OCI-LY3 (cell line): ENCODE data around the gene DHRS7.

Experiments
- H2AFZ ChIP-seq: fragments of 200-600, 300-600 bp; shearing (Covaris generic); 2 replicates; pipeline ENCODE4 v1.6.0; 2014; ENCODE audit warnings: antibody characterized with exemption, low read depth, low read length
- H3K27ac ChIP-seq: fragments of 200-600, 300-600 bp; sonication (generic); 2 replicates; pipeline ENCODE4 v1.5.1; 2014; ENCODE audit warnings: mild to moderate bottlenecking, low read length, moderate library complexity, mixed read lengths
- H3K27me3 ChIP-seq: fragments of 200-600, 300-600 bp; sonication (generic); 2 replicates; pipeline ENCODE4 v1.6.1; 2014; ENCODE audit warnings: low read depth, low read length, mixed read lengths
- H3K36me3 ChIP-seq: fragments of 200-600, 300-600 bp; sonication (generic); replicated peaks from 2 replicates; pipeline ENCODE3; 2014; ENCODE audit warnings: low read depth, low read length, mixed read lengths
- H3K4me1 ChIP-seq: fragments of 300-600, 200-600 bp; sonication (generic); 2 replicates; pipeline ENCODE4 v1.6.1; 2014; ENCODE audit warnings: low read length, mixed read lengths
- H3K4me2 ChIP-seq: fragments of 200-600, 300-600 bp; sonication (generic); 2 replicates; pipeline ENCODE4 v1.6.1; 2014; ENCODE audit warnings: low read length, mixed read lengths
- H3K4me3 ChIP-seq: fragments of 300-600, 200-600 bp; sonication (generic); 2 replicates; pipeline ENCODE4 v1.5.1; 2014; ENCODE audit warnings: antibody characterized with exemption, mild to moderate bottlenecking, low read length, moderate library complexity
- H3K79me2 ChIP-seq: fragments of 300-600, 200-600 bp; shearing (Covaris generic); 2 replicates; pipeline ENCODE4 v1.6.1; 2014; ENCODE audit warnings: mild to moderate bottlenecking, low read length, mixed read lengths
- H3K9ac ChIP-seq: fragments of 300-600, 200-600 bp; shearing (Covaris generic); 2 replicates; pipeline ENCODE4 v1.6.0; 2014; ENCODE audit warnings: mild to moderate bottlenecking, low read length, moderate library complexity
- H3K9me3 ChIP-seq: fragments of 200-600, 300-600 bp; shearing (Covaris generic); 2 replicates; pipeline ENCODE4 v1.6.1; 2014; ENCODE audit warnings: low read length, mixed read lengths; ENCODE audit not compliant: insufficient read depth
- H4K20me1 ChIP-seq: fragments of 200-600, 300-600 bp; sonication (generic); 2 replicates; pipeline ENCODE4 v1.6.1; 2016; ENCODE audit warnings: low read length, mixed read lengths; ENCODE audit not compliant: insufficient read depth
- EZH2phosphoT487 ChIP-seq: fragments of 200-600 bp; shearing (Covaris generic); IDR thresholded peaks from 2 replicates; pipeline ENCODE4 v1.6.1; 2018; ENCODE audit warnings: antibody characterized with exemption, mixed run types, low read depth
- TF ChIP-seq, protein P1 (sequence below): fragments of 200-600, 300-600 bp; sonication (generic); IDR thresholded peaks from 2 replicates; pipeline ENCODE4 v1.5.1; 2014; ENCODE audit warnings: antibody characterized with exemption, low read length, low read depth

DHRS7 gene

DNA sequence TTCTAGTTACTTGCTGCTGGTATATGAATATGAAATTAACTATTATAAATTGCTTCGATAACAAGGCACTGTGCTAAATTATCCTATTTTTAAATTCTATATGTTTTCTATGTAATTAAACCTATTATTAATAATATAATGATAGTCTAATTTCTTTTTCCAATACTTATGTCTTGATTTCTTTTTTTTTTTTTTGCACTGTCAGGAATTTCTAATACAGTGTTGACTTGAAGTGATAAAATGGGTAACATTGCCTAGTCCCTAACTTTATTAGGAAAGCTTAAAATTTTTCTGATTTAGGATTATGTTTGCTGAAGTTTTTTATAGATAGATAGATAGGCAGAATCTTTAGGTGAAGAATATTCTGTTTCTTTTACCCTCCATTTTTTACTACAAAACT is 13.6 kb upstream of the DHRS7 start:
- peaks cover 5% of the 10 kb centered on the region for H3K36me3 ChIP-seq

GRCh38 chr14:60178164-60178563 is 13.0 kb upstream of the DHRS7 start:
- H3K4me3 ChIP-seq = no peak overlapping the region
- no peak overlapping the region for H3K27ac ChIP-seq
- H3K9me3 ChIP-seq = peaks cover 7% of the 10 kb centered on the region; the same call in 1 of the 2 replicates
- no peaks in the 10 kb centered on the region for H4K20me1 ChIP-seq
- no peak for TF ChIP-seq EZH2phosphoT487
- TF ChIP-seq, protein P1, sequence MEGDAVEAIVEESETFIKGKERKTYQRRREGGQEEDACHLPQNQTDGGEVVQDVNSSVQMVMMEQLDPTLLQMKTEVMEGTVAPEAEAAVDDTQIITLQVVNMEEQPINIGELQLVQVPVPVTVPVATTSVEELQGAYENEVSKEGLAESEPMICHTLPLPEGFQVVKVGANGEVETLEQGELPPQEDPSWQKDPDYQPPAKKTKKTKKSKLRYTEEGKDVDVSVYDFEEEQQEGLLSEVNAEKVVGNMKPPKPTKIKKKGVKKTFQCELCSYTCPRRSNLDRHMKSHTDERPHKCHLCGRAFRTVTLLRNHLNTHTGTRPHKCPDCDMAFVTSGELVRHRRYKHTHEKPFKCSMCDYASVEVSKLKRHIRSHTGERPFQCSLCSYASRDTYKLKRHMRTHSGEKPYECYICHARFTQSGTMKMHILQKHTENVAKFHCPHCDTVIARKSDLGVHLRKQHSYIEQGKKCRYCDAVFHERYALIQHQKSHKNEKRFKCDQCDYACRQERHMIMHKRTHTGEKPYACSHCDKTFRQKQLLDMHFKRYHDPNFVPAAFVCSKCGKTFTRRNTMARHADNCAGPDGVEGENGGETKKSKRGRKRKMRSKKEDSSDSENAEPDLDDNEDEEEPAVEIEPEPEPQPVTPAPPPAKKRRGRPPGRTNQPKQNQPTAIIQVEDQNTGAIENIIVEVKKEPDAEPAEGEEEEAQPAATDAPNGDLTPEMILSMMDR = no peak
- H3K79me2 ChIP-seq = no peaks in the 10 kb centered on the region
- no peak overlapping the region for H2AFZ ChIP-seq
- H3K36me3 ChIP-seq = peaks cover 5% of the 10 kb centered on the region
- H3K27me3 ChIP-seq = no peaks in the 10 kb centered on the region
- H3K4me2 ChIP-seq = no peak overlapping the region
- H3K4me1 ChIP-seq = peaks cover 18% of the 10 kb centered on the region
- no peak overlapping the region for H3K9ac ChIP-seq

More for the DNA sequence above, 13.6 kb upstream of the DHRS7 start:
- no peak overlapping the region for H2AFZ ChIP-seq
- H3K9me3 ChIP-seq = peaks cover 7% of the 10 kb centered on the region; the same call in 1 of the 2 replicates
- H3K27ac ChIP-seq = no peak overlapping the region
- H3K4me1 ChIP-seq = peaks cover 25% of the 10 kb centered on the region
- no peaks in the 10 kb centered on the region for H3K27me3 ChIP-seq
- TF ChIP-seq, protein P1 = no peak
- TF ChIP-seq EZH2phosphoT487 = no peak
- H4K20me1 ChIP-seq = no peaks in the 10 kb centered on the region
- no peak overlapping the region for H3K4me2 ChIP-seq
- H3K4me3 ChIP-seq = no peak overlapping the region
- no peak overlapping the region for H3K9ac ChIP-seq
- no peaks in the 10 kb centered on the region for H3K79me2 ChIP-seq

DNA sequence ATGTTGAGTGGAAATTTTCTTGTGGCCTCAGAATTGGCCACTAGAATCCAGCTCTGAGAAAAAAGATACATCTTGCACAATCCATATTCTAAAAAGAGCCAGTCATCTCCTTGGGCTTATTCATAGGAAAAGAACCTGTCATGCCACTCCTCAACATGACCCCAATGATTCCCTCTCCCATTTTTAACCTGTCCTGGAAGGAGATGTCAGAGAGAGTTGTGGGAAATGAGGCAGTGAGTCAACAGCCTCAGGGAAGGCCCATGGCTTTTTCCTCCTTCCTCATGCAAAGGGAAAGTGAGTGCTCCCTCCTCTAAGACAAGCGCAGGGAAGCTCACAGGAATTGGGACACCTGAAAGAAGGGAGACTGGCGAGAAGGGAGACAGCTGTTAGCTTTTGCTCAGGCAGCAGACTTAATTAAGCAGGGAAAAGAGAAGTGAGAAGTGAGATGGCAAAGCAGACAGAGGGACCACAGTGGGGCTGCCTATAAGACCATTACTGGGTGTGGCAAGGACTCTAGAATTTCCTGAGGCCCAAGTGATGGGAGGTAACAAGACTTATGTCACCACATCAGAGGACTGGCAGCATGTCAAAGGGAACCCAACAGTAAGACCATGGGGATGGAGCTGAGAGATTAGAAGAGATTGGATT is 10.2 kb upstream of the DHRS7 start:
- no peak overlapping the region for H3K4me3 ChIP-seq
- H3K36me3 ChIP-seq = peaks cover 5% of the 10 kb centered on the region
- no peaks in the 10 kb centered on the region for H3K27me3 ChIP-seq
- no peak overlapping the region for H3K27ac ChIP-seq
- H3K9ac ChIP-seq = no peak overlapping the region
- TF ChIP-seq, protein P1 = no peak
- TF ChIP-seq EZH2phosphoT487 = no peak
- H3K9me3 ChIP-seq = peaks cover 7% of the 10 kb centered on the region; the same call in 1 of the 2 replicates
- H3K79me2 ChIP-seq = no peaks in the 10 kb centered on the region
- no peak overlapping the region for H2AFZ ChIP-seq
- no peaks in the 10 kb centered on the region for H4K20me1 ChIP-seq
- peak overlapping the region; percentile 48 for H3K4me2 ChIP-seq
- H3K4me1 ChIP-seq = peaks cover 11% of the 10 kb centered on the region

- TF ChIP-seq, protein P1 = no peak
- TF ChIP-seq EZH2phosphoT487 = no peak
- Histone ChIP-seq H3K36me3 (peaks cover 5% of the 10 kb centered on the region), H3K4me3 (no peak overlapping the region), H3K79me2 (no peaks in the 10 kb centered on the region), H3K9me3 (peaks cover 7% of the 10 kb centered on the region; the same call in 1 of the 2 replicates), H2AFZ (no peak overlapping the region), H4K20me1 (no peaks in the 10 kb centered on the region), H3K4me2 (no peak overlapping the region), H3K4me1 (peaks cover 11% of the 10 kb centered on the region), H3K27me3 (no peaks in the 10 kb centered on the region), H3K9ac (no peak overlapping the region), H3K27ac (no peak overlapping the region)
Measured at GRCh38 chr14:60174352-60175254, 9.4 kb upstream of the DHRS7 start.
